HCT116 (cell line): ENCODE measurements around the gene PER2. TPM values are rescaled to one million over a fixed set of nuclear protein-coding genes. Genes with fewer than 3 reads are reported as not detected.

Source experiments
- ATAC-seq: fragments of 200-7000 bp; cut with Tn5 transposase; 2 replicates; pipeline ENCODE4 v1.9.1; 2020; ENCODE audit warnings: mild to moderate bottlenecking, moderate library complexity
- BruUV-seq: library from RNA; stranded (reverse); fragments of 400-500 nt; replicated peaks from 2 replicates; lab custom pipeline; 2021; lab: Mats Ljungman, UMichigan
- CTCF ChIA-PET: fragments of 300-600 bp; sonication (Branson Sonifier 250); formaldehyde crosslinking; loops from one replicate; lab custom pipeline; 2021; ENCODE audit warnings: antibody characterized with exemption; lab: Charles Lee
- POLR2A ChIA-PET: fragments of 300-600, 350-600 bp; sonication (Branson Sonifier 250); formaldehyde crosslinking; loops from one replicate; lab custom pipeline; 2021; ENCODE audit warnings: antibody characterized with exemption; lab: Charles Lee
- RAD21 ChIA-PET, 2 experiments: fragments of 300-600 bp; sonication (Branson Sonifier 250); formaldehyde crosslinking; loops; one replicate each; lab custom pipeline; 2023; ENCODE audit warnings: low total read pairs in 2 of 2; ENCODE audit not compliant: uncharacterized antibody in 2 of 2, unreplicated experiment in 2 of 2, low non-redundant PET in 1 of 2; lab: Charles Lee
- DNase-seq: peaks from one replicate; pipeline ENCODE4 v3.0.0-alpha.2; 2010; ENCODE audit warnings: low read depth, low spot score
- H2AFZ ChIP-seq: fragments of 200-600 bp; shearing (Covaris generic), sonication (generic); 2 replicates; pipeline ENCODE4 v1.6.1; 2017; ENCODE audit warnings: low read depth, mixed run types, mixed read lengths, antibody characterized with exemption, low read length; ENCODE audit not compliant: poor library complexity, severe bottlenecking
- H3K27ac ChIP-seq: 2 replicates; pipeline ENCODE4 v1.5.1; 2012; ENCODE audit warnings: low read depth, low read length
- H3K27me3 ChIP-seq: fragments of 200-600 bp; sonication (generic); 2 replicates; pipeline ENCODE4 v1.6.1; 2016; ENCODE audit warnings: mixed run types, low read length, mixed read lengths; ENCODE audit not compliant: insufficient read depth
- H3K36me3 ChIP-seq, 2 experiments: fragments of 200-500 bp in 1 of 2; fragments of 200-600 bp in 1 of 2; sonication (Bioruptor generic) in 1 of 2; sonication (generic) in 1 of 2; 2 replicates each; pipeline versions ENCODE4 v1.5.1 to v1.6.1; 2014 to 2016; ENCODE audit warnings: low read length in 2 of 2, inconsistent platforms in 1 of 2, mixed read lengths in 1 of 2, mixed run types in 1 of 2; ENCODE audit not compliant: insufficient read depth in 2 of 2, control insufficient read depth in 1 of 2
- H3K4me1 ChIP-seq, 2 experiments: fragments of 200-600 bp in 1 of 2; sonication (generic) in 1 of 2; 2 replicates each; pipeline versions ENCODE4 v1.5.1 to v1.6.1; 2012 to 2017; ENCODE audit warnings: low read length in 2 of 2, inconsistent platforms in 1 of 2, mild to moderate bottlenecking in 1 of 2, mixed read lengths in 1 of 2, mixed run types in 1 of 2, moderate library complexity in 1 of 2; ENCODE audit not compliant: insufficient read depth in 2 of 2, control insufficient read depth in 1 of 2
- H3K4me2 ChIP-seq: fragments of 200-600 bp; sonication (generic); 2 replicates; pipeline ENCODE4 v1.6.1; 2017; ENCODE audit warnings: mixed run types, low read length, mixed read lengths
- H3K4me3 ChIP-seq, 2 experiments: fragments of 200-600 bp in 1 of 2; sonication (generic) in 1 of 2; replicated peaks in 1 of 2; 2 replicates each; pipeline ENCODE4 v1.5.1; 2011 to 2016; ENCODE audit warnings: low read length in 2 of 2, control low read depth in 1 of 2, low read depth in 1 of 2, mild to moderate bottlenecking in 1 of 2, mixed read lengths in 1 of 2, mixed run types in 1 of 2
- H3K79me2 ChIP-seq: fragments of 200-600 bp; sonication (generic); 2 replicates; pipeline ENCODE4 v1.6.1; 2017; ENCODE audit warnings: mild to moderate bottlenecking, mixed run types, low read length, moderate library complexity, mixed read lengths; ENCODE audit not compliant: insufficient read depth
- H3K9ac ChIP-seq: fragments of 200-600 bp; sonication (generic); 2 replicates; pipeline ENCODE4 v1.6.1; 2016; ENCODE audit warnings: low read length, mixed read lengths
- H3K9me2 ChIP-seq: fragments of 200-600 bp; sonication (generic), shearing (Covaris generic); 2 replicates; pipeline ENCODE4 v1.6.1; 2017; ENCODE audit warnings: mixed run types, mild to moderate bottlenecking, moderate library complexity; ENCODE audit not compliant: insufficient read depth
- H3K9me3 ChIP-seq, 2 experiments: fragments of 200-500 bp in 1 of 2; fragments of 200-600 bp in 1 of 2; sonication (Bioruptor generic) in 1 of 2; sonication (generic) in 1 of 2; 2 replicates each; pipeline ENCODE4 v1.6.1; 2014 to 2017; ENCODE audit warnings: low read length in 2 of 2, mixed read lengths in 2 of 2, inconsistent platforms in 1 of 2, low read depth in 1 of 2, mild to moderate bottlenecking in 1 of 2, mixed run types in 1 of 2, moderate library complexity in 1 of 2; ENCODE audit not compliant: control insufficient read depth in 1 of 2, insufficient read depth in 1 of 2
- H4K20me1 ChIP-seq: fragments of 200-600 bp; sonication (generic), shearing (Covaris generic); 2 replicates; pipeline ENCODE4 v1.6.1; 2017; ENCODE audit warnings: mixed run types, mild to moderate bottlenecking, moderate library complexity; ENCODE audit not compliant: insufficient read depth
- ATF3 ChIP-seq: IDR thresholded peaks from 2 replicates; pipeline ENCODE4 v1.6.1; 2012
- CBX3 ChIP-seq: IDR thresholded peaks from 2 replicates; pipeline ENCODE4 v1.6.1; 2012; ENCODE audit warnings: low read depth
- CEBPB ChIP-seq: IDR thresholded peaks from 2 replicates; pipeline ENCODE4 v1.6.1; 2012; ENCODE audit warnings: low read depth
- CTCF ChIP-seq, 3 experiments: fragments of 200-600 bp in 1 of 3; sonication (generic) in 1 of 3; IDR thresholded peaks in 2 of 3; conservative IDR thresholded peaks in 1 of 3; 2 replicates each; pipeline ENCODE4 v1.5.1; 2012 to 2017; ENCODE audit warnings: low read depth in 2 of 3, low read length in 2 of 3, antibody characterized with exemption in 1 of 3, borderline replicate concordance in 1 of 3, control low read depth in 1 of 3, mild to moderate bottlenecking in 1 of 3, mixed read lengths in 1 of 3, mixed run types in 1 of 3, moderate library complexity in 1 of 3; ENCODE audit not compliant: insufficient read depth in 1 of 3
- EGR1 ChIP-seq: IDR thresholded peaks from 2 replicates; pipeline ENCODE4 v1.6.1; 2012; ENCODE audit warnings: low read depth
- ELF1 ChIP-seq: IDR thresholded peaks from 2 replicates; pipeline ENCODE4 v1.6.1; 2012; ENCODE audit warnings: low read depth, borderline replicate concordance
- EZH2 ChIP-seq: fragments of 200-600 bp; sonication (generic); IDR thresholded peaks from 2 replicates; pipeline ENCODE4 v1.6.1; 2017; ENCODE audit warnings: antibody characterized with exemption, mixed run types
- EZH2phosphoT487 ChIP-seq: fragments of 200-600 bp; IDR thresholded peaks from 2 replicates; pipeline ENCODE4 v1.6.1; 2018; ENCODE audit warnings: antibody characterized with exemption, borderline replicate concordance
- FOSL1 ChIP-seq: IDR thresholded peaks from 2 replicates; pipeline ENCODE4 v1.6.1; 2012; ENCODE audit warnings: low read depth
- JUND ChIP-seq: IDR thresholded peaks from 2 replicates; pipeline ENCODE4 v1.6.1; 2012
- POLR2A ChIP-seq: IDR thresholded peaks from 2 replicates; pipeline ENCODE4 v1.7.0; 2011; ENCODE audit warnings: borderline replicate concordance; ENCODE audit not compliant: insufficient read depth, insufficient read length; ENCODE audit errors: extremely low read depth
- POLR2AphosphoS5 ChIP-seq: IDR thresholded peaks from 2 replicates; pipeline ENCODE4 v1.6.1; 2011; ENCODE audit warnings: mild to moderate bottlenecking, low read depth, low read length, moderate library complexity
- RAD21 ChIP-seq: IDR thresholded peaks from 2 replicates; pipeline ENCODE4 v1.6.1; 2012; ENCODE audit warnings: low read depth, mild to moderate bottlenecking
- REST ChIP-seq: IDR thresholded peaks from 2 replicates; pipeline ENCODE4 v1.6.1; 2012; ENCODE audit warnings: low read depth
- SIN3A ChIP-seq: IDR thresholded peaks from 2 replicates; pipeline ENCODE4 v1.6.1; 2012; ENCODE audit warnings: low read depth
- SP1 ChIP-seq: IDR thresholded peaks from 2 replicates; pipeline ENCODE4 v1.6.1; 2012; ENCODE audit warnings: low read depth
- SRF ChIP-seq: IDR thresholded peaks from 2 replicates; pipeline ENCODE4 v1.6.1; 2012; ENCODE audit warnings: low read depth
- ZBTB33 ChIP-seq: IDR thresholded peaks from 2 replicates; pipeline ENCODE4 v1.6.1; 2011; ENCODE audit warnings: mild to moderate bottlenecking, low read length, moderate library complexity; ENCODE audit not compliant: insufficient replicate concordance; ENCODE audit errors: extremely low read depth
- ZFX ChIP-seq: fragments of 450-650 bp; IDR thresholded peaks from 2 replicates; pipeline ENCODE4 v1.6.1; 2017
- ZNF274 ChIP-seq: fragments of 200-500 bp; sonication (Bioruptor generic); IDR thresholded peaks from 2 replicates; pipeline ENCODE4 v1.6.1; 2014; ENCODE audit warnings: mild to moderate bottlenecking, low read depth, low read length, inconsistent platforms
- intact Hi-C: fragments of 100-400 bp; cut with micrococcal nuclease; formaldehyde crosslinking; loops from 2 replicates; pipeline ENCODE4 v1.10.0; 2022
- total RNA-seq: library from RNA; stranded (reverse); gene quantifications from one replicate; pipeline ENCODE4 v1.2.1, GENCODE V29; 2021; ENCODE audit not compliant: unreplicated experiment

The PER2 gene
- total RNA-seq, 1 experiment from 2014 or later: 18.7 TPM

DNA sequence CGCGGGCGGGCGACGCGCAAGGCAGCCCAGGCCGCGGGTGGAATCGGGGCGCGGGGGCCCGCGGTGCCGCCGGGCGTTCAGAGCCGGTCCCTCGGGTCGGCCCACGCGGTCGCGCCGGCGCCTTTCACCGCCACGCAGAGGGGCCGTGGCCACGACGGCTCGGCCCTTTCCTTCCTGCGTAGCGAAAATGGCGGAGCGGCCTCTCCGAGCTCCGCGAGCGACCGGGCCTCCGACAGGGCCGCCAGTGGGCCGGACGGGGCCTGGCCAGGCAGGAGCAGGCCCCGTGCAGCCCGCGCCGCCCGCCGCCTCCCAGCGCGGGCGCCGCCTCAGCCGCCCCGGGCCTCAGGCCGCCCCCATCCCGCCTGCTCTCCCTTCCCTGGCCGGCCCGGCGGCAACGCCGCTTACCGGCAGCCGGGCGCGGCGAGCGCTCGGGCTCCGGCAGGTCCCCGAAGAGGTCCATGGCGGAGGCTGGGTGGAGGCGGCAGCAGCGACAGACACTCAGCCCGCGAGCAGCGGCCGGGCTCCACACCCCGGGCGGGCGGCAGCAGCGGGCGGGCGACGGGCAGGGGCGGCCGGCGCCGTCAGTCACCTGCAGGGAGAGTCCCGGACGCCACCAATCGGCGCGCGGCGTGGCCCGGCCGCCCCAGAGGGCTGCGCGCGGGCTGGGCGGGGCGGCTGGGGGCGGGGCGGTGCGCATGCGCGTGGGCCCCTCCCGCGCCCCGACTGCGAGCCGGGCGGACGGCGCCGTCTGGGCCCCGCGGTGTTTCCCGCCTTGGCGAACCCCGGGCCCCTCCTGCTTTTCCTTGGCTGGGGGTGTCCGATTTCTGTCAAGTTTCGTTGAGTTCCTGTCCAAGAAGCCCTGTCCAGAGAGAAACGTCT lies 85.1 kb downstream of the PER2 start, which contains the start of gene ILKAP:
Gene ILKAP, minus strand, starts transcription at position 602 of the 879 bp plus-strand sequence. Its CDS starts 142 bp downstream, at position 460.
- Histone ChIP-seq H4K20me1 (peaks cover 4% of the 10 kb centered on the region; the same call in 1 of the 2 replicates), H3K4me1 (peaks cover 7 to 20% of the 10 kb centered on the region in 2 experiments; a peak in 3 of 4 replicates), H3K27ac (peak within 1 kb of the TSS; percentile 83), H3K9me3 (no peaks in the 10 kb centered on the region), H3K4me3 (peak within 1 kb of the TSS; percentile 75 to 86), H3K27me3 (no peaks in the 10 kb centered on the region), H3K9me2 (no peaks in the 10 kb centered on the region), H3K79me2 (peaks cover 48% of the 10 kb centered on the region), H2AFZ (no peak within 1 kb of the TSS), H3K9ac (peak within 1 kb of the TSS; percentile 87), H3K36me3 (no peaks in the 10 kb centered on the region), H3K4me2 (peak within 1 kb of the TSS; percentile 82)
- RAD21 ChIA-PET: no interaction called here
- intact Hi-C loops: no loop called here
- ATAC-seq: peak; percentile 99
- no TSS peak for BruUV-seq
- peak; percentile 22 for DNase-seq
- POLR2A ChIA-PET: no interaction called here
- CTCF ChIA-PET: no interaction called here
- TF ChIP-seq ELF1: no peak
- TF ChIP-seq ZNF274: no peak
- TF ChIP-seq FOSL1: no peak
- no peak for TF ChIP-seq REST
- TF ChIP-seq EGR1: no peak
- TF ChIP-seq ATF3: no peak
- TF ChIP-seq ZFX: peak; percentile 97
- TF ChIP-seq JUND: no peak
- TF ChIP-seq POLR2A: peak; percentile 73
- TF ChIP-seq CTCF (IDR thresholded peaks at IDR 0.05 in 2 of 3, conservative IDR thresholded peaks at IDR 0.05 in 1 of 3; ENCODE audit: borderline replicate concordance in 1 of 3, insufficient read depth in 1 of 3, low read depth in 2 of 3, low read length in 2 of 3): no peak
- TF ChIP-seq POLR2AphosphoS5: peak; percentile 92
- no peak for TF ChIP-seq RAD21
- TF ChIP-seq CBX3: no peak
- TF ChIP-seq SIN3A: no peak; the same call in 1 of the 2 replicates
- no peak for TF ChIP-seq ZBTB33
- TF ChIP-seq SRF: no peak
- no peak for TF ChIP-seq CEBPB
- no peak for TF ChIP-seq EZH2
- no peak for TF ChIP-seq SP1
- TF ChIP-seq EZH2phosphoT487: no peak
